Right renal pelvis (tissue), 4 donors: ENCODE measurements around the gene LRRC75A. TPM values are rescaled to one million over a fixed set of nuclear protein-coding genes. Genes with fewer than 3 reads are reported as not detected.

Experiments used
- DNase-seq, 4 donors: peaks; one replicate each; pipeline ENCODE4 v3.0.0-alpha.2; 2013; ENCODE audit warnings: low read depth in 4 of 4, low spot score in 3 of 4, missing footprints in 1 of 4
- polyA plus RNA-seq, 4 donors: library from polyadenylated mRNA; unstranded; fragments of 120-200 nt; gene quantifications; one replicate each; pipeline ENCODE4 v1.2.1, GENCODE V29; 2013; ENCODE audit not compliant: insufficient read length in 4 of 4

The LRRC75A gene
- polyA plus RNA-seq, 4 donors = 3.7 to 5.2 (median 4.5) TPM

GRCh38 chr17:16494059-16494458 lies 2.1 kb upstream of the LRRC75A start:
- no peak for DNase-seq

- DNase-seq = no peak
These were observed 1.6 kb upstream of the LRRC75A start for GRCh38 chr17:16493531-16494046.

- no peak for DNase-seq
These were observed 879 bp upstream of the LRRC75A start for GRCh38 chr17:16492613-16493530.

- no peak for DNase-seq
These were observed 776 bp downstream of the LRRC75A start for GRCh38 chr17:16491131-16491702.

- DNase-seq = no peak
These were observed 2.6 kb downstream of the LRRC75A start for GRCh38 chr17:16489431-16489830.

- DNase-seq = no peak
These were observed 3.0 kb downstream of the LRRC75A start for GRCh38 chr17:16488968-16489337.

GRCh38 chr17:16488186-16488967 lies 3.6 kb downstream of the LRRC75A start:
- no peak for DNase-seq

- no peak for DNase-seq
These were observed 5.4 kb downstream of the LRRC75A start for GRCh38 chr17:16486373-16487250.

GRCh38 chr17:16484445-16485175 lies 7.4 kb downstream of the LRRC75A start:
- no peak for DNase-seq

GRCh38 chr17:16483021-16483645 lies 8.9 kb downstream of the LRRC75A start:
- no peak for DNase-seq

GRCh38 chr17:16482253-16482652 lies 9.7 kb downstream of the LRRC75A start:
- DNase-seq = no peak

GRCh38 chr17:16480995-16481394 lies 11.0 kb downstream of the LRRC75A start:
- DNase-seq = no peak

- DNase-seq = no peak
These were observed 12.7 kb downstream of the LRRC75A start for GRCh38 chr17:16479264-16479663.

- DNase-seq = no peak
These were observed 13.3 kb downstream of the LRRC75A start for GRCh38 chr17:16478649-16479048.

- DNase-seq = no peak
These were observed 14.3 kb downstream of the LRRC75A start for GRCh38 chr17:16477666-16478065.

GRCh38 chr17:16477255-16477654 lies 14.7 kb downstream of the LRRC75A start:
- DNase-seq = no peak

- no peak for DNase-seq
These were observed 16.8 kb downstream of the LRRC75A start for GRCh38 chr17:16475179-16475704.

- no peak for DNase-seq
These were observed 17.8 kb downstream of the LRRC75A start for GRCh38 chr17:16474012-16474725.
